NCI-H1092 (cell line): ENCODE data around the gene PPP1CA.
A peak's percentile ranks its signal among the peaks of the same experiment; 100 is the strongest.

ENCODE experiments used
- DNase-seq: peaks from one replicate; lab custom pipeline; 2025; lab: John Stamatoyannopoulos, UW

PPP1CA gene

DNA sequence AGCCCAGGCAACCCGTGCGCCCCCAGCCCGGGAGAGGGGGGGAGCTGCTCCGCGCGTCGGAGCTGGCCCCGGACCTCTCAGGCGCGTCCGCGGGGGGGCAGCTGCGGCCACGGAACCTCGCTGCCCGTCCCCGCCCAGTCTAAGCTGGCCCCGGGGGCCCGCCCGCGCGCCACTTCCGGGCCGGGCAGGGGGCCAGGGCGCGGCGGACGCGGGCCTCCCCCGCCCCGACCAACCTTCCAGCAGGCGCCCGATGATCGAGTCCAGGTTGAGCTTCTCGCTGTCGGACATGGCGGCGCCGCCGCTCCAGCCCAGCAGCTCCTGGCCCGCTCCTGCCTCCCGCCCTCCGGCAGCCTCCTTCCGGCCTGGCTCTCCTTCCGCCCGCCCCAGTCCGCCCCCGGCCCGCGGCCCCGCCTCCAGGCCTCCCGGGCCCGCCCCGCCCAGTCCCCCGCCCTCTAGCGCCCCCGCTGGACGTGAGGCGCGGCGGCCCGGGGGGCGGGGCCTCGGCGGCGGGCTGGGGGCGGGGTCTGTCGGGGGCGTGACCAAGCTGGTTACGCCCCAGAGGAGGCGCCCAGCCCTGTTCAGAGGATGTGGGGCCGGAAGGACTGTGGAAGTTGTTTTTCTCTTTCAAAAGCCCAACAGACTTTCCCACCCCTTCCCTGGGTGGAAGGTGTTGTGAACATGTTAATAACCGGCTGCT, at the start of gene PPP1CA:
TSS of gene PPP1CA (minus strand) at position 364 of the 697 bp plus-strand sequence. CDS start at position 288, 76 bp downstream.
- DNase-seq = peak; percentile 90

DNA sequence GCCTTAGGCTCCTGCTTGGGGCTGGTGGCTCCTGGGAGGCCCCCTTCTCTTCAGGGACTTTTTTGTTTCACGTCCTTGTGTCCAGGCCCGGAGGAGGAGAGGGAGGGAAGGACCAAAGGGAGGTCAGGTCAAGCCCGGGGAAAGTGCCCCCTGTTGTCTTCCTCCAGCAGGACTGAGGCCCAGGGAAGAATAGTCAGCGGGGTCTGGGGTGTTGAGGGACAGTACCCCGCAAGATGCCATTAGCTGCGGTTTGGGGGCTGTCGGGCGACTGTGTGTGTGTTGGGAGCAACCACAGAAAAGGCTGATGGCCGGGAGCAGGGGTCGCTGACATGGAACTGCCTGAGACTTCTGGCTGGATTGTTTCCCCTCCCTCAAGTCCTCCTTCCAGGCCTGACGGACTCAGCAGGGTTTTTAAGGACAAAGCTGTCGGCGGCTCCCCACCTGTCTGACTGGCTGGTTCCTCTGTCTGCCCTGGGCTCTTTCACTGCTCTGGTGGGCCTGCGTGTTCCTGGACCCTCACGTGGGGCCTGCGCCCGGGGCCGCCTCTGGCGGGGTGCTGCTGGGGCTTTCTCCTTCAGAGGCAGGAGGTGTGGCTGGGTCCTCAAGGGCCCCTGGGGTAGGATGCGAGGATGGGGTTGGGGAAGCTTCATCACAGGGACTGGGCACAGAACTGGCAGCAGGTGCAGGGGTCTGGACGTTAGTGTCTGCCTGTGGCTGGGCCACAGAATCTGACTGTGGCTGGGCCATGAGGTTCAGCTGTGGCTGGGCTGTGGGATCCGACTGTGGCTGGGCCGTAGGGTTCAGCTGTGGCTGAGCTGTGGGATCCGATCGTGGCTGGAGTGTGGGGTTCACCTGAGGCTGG, 49.4 kb upstream of the PPP1CA start:
- no peak for DNase-seq

DNA sequence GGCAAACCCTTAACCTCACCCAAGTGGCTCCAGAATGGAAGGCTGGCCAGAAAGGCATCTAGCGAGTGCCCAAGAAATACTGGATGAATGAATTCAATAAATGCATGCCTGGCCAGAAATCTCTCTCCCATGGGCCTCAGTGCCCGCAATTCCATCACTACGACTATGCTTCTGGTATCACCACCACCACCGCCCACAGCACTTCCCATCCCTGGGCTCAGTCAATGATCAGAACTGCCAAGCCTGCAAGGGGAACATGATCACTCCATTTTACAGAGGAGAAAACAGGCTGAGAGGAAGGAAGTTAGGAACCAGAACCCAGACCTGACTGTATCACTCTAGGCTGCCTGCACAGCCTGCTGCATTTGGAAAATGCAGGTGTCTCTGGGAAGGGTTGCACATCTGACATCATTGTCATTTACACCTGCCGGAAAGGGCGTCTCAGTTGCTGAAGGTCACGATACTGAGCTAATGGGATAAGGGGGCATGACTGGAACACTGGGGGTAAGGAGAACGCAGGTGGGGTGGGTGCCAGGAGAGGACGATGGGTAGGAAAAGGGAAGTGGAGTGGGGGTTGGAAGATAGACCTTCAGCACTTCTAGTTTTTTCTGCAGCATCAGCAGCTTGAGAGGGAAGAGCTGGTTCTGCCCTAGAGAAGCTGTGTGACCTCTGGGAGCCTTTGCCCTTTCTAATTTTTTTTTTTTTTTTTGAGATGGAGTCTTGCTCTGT, 47.6 kb upstream of the PPP1CA start:
- DNase-seq = no peak

DNA sequence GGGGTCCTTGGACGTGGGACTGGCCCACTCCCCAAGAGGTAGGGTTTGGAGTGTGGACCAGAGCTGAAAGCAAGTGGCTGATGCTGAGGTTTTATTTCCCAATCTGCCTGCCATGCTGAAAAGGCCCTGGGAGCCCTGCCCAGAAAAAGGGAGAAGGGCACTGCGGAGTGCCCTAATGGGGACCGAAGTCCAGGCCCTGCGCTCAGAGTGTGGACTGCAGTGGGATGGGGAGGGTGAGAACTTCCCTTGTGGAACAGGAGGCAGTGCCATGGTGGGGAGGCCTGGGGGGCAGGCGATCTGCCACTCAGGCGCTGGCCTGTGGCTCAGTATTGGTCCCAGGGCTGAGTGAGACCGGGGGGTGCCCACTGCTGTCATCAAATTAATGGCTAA, 46.6 kb upstream of the PPP1CA start:
- DNase-seq = no peak

DNA sequence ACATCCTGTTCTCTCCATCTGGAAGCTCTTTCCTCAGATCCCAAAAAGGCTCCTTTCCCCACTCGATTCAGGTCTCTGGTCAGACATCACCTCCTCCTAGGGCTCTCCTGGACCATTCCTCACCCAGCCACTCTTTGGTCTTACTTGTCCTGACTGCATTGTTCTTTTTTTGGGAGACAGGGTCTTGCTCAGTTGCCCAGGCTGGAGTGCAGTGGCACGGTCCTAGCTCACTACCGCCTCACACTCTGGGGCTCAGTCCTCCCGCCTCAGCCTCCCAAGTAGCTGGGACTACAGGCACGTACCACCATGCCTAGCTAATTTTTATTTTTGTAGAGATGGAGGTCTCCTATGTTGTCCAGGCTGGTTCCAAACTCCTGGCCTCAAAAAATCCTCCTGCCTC, 43.9 kb upstream of the PPP1CA start:
- DNase-seq = no peak

DNA sequence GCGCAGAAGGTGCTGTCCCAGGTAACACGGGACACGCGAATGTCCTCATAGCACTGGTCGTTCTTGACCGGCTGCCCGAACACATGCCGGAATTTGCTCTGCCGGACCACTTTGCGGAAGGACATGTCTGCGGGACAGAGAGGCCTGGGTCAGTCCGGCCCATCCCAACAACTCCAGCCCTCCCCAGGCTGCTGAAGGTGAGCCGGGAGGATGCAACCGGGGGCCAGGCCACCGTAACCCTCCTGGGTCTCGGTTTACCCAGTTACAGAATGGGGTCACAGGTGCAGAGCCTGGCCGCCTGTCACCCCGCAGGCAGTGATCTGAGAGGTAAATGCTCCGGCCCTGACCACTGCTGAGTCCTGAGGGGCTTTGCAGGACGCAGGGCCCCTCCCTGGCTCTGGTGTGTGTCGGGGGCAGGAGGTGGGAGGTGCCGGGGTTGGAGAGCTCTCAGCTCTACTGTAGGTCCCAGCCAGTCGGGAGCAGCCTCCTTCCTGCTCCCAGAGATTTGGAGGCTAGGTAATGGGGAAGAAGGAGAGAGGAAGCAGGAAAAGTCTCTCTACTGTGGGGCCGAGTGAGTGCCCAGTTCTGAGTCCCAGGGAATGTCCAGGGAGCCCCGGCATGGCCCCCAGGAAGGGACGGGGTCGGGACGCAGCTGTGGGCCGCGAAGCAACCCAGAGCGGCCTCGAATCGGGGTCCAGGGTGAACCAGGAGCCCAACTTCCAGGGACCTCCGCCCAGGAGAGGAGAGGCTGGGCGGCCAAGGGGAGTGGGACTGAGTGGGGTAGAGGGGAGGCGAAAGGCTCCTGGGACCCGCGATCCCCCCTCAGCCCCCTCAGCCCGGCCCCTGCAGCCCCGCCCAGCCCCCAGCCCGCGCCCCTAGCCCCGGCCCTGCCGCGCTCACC, 41.1 kb upstream of the PPP1CA start:
- DNase-seq = no peak

DNA sequence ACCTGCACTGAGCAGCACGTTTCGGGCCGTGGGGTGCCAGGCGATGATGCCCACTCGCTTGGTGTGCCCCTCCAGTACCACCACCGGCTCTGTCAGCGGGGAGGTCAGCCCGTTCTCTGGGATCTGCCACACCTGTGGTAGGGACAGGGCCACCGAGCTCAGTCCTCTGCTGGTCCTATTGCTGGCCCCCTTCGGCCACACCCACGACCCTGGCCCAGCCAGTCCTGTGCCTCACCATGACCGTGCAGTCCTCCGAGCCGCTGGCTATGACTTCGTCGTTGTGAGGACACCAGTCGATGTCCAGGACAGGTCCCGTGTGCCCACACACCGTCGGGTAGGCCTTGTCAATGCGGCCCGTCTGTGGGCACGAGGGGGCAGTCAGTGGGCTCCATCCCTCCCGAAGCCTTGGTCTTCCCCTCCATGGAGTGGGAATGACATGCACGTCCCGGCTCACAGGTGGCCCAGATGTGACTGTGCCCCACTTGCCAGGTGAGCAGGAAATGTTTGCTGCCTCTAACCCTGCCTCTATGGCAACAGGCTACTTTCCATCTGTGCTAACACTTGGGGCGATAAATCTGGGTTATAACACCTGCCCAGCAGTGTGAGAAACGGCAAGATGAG, 40.2 kb upstream of the PPP1CA start:
- DNase-seq = no peak

DNA sequence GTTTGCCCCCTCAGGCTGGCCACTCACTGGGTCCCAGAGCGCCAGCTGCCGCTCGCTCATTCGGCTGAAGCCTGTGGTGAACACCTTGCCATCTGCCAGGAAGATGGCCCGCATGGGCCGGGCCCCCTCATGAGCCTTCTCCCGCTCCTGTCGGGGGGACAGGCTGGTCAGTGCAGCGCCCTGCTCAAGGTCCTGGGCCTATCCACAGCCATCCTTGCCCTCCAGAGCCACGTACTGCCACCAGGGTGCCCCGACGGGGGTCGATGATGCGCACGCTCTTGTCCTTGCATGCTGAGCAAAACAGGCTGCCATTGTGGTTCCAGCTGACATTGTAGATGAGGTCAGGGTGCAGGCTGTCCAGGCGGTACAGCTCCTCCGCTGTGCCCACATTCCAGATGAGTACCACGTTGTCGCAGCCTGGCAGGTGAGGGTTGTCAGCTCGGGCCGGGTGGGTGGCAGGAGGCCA, 39.5 kb upstream of the PPP1CA start:
- no peak for DNase-seq

DNA sequence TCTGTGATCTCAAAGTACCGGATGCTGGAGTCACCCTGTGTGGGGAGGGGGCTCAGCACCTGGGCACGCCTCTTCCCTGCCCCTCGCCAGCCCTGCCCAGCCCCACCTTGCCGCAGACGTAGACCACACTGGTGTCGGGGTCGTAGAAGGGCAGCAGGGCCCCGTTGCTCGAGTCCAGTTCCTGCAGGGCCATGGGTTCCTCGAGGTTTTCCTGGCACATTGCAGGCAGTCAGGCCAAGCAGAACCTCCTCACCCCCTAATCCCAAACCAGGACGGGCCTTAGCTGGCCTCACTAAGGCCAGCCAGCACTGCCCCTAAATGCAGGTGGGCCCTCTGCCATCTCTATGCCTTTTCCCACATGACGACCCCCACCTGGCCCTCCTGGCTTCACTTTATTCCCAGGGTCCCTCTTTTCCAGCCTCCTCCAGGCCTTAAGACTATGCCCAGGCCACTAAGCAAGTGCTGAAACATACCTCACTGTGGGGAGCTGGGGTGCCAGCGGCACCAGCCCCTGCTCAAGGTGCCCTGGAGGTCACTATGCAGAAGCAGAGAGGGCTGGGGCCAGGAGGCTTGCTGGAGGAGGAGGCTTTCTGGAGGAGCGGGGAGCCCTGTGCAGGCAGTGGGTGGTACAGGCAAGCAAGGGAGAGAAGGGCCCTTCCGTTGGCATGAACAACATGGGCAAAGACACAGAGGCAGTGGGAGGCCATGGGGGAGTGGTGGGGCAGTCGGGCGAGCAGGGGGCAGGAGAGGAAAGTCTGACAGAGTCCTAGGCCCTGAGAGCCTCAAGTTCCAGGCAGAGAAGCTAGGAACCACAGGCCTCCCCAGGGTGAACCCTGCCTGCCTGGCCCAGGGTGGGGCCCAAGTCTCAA, 38.8 kb upstream of the PPP1CA start:
- no peak for DNase-seq

DNA sequence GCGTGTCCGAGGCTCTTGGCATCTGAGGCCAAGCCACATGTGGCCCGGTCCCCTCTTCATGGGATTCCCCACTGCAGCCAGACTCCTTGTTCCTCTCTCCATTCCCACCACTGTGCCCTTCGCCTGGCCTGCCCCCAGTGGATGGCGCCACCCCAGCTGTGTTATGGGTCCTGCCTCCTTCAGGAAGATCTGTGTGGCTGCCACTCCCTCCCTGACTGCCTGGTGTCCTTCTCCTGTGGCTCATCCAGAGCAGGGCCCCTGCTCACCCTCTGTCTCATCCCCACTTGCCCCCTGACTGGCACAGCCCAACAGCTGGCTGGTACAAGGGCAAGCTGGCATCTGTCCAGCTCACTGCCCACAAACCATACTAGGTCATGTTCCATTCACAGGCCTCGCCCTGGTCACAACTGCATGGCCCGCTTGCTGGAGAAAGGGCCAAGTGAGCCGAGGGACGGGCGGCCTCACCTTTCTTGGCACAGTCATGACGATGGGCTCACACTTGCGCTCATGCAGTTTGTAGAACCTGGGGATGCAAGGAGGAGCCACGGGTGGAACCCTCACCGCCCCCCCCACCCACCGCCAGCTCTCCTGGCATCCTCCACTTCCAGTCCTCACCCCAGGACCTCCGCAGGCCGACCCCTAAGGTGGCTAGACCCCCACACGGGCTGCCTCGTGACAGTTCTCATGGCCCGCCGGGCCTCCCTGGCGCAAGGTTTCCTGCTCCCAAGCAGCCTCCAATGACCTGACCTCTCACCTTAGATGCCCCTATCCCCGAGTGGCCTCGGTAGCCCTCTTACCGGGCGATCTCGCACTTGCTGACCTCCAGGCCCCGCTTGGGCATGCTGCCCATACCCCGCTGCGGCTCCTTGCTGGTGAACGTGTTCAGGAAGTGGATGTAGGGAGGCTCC, 37.9 kb upstream of the PPP1CA start:
- DNase-seq = no peak

DNA sequence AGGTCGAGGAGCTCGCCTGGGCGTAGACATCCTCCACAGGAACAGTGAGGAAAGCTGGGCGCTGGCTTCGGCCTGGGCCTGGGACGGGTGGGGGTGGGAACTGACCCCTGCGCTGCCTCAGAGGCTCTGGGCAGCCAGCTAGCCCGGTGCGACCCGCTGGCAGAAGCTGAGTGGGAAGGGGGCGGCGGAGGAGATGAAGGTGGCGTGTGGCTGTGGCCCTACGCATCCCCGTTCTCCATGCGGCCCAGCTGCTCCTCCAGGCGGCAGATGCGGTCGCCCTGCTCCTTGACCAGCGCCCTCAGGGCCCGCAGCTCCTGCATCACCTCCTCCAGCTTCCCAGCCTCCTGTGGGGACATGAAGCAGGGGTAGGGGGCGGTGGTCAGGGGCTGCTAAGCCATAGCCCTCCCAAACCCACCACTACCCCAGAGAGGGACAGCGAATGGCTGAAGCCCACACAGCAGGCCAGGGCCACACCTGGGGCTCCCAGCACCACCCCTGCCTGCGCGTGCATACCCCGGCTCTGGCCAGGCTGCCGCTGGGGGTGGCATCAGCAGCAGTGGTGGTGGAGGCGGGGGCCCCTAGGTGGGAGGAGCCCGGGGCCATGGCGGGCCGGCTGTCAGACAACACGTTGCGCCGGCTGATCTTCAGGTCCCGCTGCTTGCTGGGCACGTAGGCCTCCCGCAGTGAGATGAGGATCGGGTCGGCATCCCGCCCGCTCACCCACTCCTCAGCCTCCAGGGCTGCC, 36.7 kb upstream of the PPP1CA start:
- no peak for DNase-seq

DNA sequence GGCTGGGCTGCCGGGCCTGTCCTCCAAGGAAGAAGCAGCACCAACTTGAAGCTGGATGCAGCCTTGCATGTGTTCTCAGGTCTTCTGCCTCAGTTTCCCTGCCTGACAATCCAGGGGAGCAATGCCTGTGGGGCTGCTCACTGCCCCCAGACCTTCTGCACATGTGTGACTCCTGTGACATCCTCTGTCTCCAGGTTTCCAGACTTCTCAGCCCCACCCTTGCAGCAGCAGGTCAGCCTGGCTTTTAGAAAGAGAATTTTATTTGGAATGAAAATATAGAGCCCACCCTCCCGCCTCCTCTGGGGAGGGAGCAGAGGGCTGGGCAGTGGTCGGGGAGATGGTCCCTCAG, 36.1 kb upstream of the PPP1CA start:
- no peak for DNase-seq

DNA sequence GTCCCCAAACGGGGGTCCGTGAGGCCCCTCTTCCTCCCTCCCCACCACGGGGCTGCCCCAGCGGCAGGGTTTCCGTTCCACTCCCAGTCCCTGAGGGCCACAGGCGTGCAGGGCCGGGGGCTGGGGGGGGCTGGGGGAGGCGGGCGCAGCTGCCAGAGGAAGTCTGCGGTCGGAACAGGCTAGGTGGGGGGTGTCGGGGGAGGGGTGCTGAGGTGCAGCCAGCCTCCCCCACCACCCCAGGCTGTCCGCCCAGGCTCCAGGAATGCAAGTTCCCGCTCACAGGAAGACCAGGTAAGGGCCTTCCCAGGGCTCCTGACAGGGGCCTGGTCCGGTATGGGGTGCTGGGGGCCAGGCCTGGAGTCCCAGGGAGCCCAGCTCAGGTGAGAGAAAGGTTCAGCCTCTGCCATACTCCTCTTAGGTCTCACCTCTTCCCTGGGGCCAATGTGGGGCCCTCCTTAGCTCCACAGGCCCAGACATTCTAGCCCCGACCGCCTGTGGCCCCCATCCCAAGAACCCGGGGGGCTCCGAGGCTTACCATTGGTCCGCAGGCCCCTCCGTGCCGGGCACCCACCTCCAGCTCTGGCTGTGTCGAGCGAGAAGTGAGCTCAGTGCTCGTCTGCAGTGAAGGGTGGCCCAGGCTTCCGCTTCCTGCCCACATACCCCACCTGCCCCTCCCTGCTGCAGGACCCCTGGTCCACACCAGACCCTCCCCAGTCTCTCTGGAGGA, 35.6 kb upstream of the PPP1CA start, which contains the start of gene PTPRCAP:
TSS of gene PTPRCAP (minus strand) at position 601 of the 727 bp plus-strand sequence. CDS start at position 538, 63 bp downstream.
- DNase-seq = no peak

DNA sequence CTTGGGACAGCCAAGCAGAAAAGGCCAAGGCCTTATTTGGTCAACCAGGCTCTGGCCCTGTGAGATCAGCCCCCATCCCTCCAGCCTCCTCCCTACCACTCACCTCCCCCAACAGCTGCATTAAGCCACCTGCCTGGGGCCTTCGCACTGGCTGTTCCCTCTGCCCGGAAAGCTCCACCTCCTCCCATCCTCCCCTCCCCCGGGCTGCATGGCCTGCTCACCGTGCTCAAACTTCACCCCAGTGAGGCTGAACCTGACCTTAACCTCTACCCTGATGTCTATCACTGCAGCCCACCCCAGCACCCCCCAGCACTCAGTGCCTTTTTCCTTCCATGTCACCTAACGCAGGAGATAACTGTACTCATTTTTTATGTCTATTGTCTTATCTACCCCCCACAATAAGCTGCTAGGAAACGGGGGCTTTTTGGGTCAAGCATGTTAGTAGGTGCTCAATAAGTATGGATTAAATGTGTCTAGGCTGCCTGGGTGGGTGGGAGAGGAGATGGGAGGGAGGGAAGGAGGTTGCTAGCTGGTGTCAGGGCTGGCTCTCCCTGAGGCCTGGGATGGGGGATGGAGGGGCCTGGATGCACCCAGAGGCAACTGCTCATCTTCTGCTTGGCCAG, 34.9 kb upstream of the PPP1CA start:
- DNase-seq = no peak

DNA sequence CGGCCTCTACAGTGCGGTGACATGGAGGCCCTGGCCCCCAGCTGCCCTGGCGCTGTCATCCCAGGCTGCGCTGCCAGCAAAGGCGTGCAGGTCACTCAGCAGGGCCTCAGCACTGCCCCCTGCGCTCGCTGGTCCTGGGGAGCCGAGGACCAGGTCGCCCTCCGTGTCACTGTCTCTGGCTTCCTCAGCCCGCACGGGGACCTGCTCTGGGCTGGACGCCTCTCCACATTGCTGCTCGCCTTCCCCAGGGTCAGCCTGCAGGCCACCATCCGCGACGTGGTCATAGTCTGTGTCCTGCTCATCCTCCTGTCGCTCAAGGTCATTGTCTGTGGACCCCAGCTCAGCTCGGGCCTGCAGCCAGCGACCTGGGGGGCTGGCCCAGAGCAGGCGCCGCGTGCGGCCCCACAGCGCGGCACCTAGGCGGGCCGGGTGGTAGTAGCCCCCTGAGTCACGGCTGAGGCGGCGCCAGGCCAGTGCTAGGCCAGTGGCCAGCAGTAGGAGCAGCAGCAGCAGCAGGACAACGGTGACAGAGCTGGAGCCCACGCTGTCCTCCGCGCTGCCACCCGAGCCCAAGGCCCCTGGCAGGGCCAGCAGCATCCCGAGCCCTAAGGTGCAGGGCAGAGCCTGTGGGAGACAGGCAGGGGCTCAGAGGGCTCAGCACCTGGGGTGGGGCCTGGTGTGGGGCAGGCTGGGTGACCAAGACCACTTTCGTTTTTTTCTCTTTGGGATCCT, 34.2 kb upstream of the PPP1CA start:
- no peak for DNase-seq

DNA sequence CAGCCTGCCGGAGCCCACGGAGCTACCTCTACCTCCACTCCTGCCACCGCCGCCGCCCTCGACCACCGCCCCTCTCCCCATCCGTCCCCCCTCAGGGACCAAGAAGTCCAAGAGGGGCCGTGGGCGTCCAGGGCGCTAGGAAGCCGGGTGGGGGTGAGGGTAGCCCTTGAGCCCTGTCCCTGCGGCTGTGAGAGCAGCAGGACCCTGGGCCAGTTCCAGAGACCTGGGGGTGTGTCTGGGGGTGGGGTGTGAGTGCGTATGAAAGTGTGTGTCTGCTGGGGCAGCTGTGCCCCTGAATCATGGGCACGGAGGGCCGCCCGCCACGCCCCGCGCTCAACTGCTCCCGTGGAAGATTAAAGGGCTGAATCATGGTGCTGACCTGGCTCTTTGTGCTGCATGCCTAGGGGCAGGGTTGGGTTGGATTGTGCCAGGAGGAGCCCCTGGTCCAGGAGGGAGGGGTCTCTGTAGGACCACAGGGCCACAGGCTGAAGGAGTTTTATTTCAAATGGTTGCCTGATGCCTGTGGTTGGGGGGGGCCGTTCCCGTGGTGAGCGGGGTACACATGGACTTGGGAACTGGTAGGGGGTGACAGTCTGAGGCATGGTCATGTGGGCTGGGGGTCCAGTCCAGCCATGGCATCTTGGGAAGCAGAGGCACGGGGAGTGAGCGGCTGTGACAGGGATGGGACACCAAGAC, 33.5 kb upstream of the PPP1CA start:
- no peak for DNase-seq
